Keratinocyte (primary cell): ENCODE data around the gene TP63. TPM values are rescaled to one million over a fixed set of nuclear protein-coding genes. Genes with fewer than 3 reads are reported as not detected.

ENCODE experiments used
- DNase-seq: peaks from one replicate; pipeline ENCODE4 v3.0.0-alpha.2; 2011; ENCODE audit warnings: low read depth, missing footprints, low spot score
- FAIRE-seq: peaks from 2 replicates; lab custom pipeline; 2011; peaks lifted over from hg19 to GRCh38; lab: Jason Lieb, UNC
- H2AFZ ChIP-seq: 2 replicates; pipeline ENCODE4 v1.6.0; 2012; ENCODE audit warnings: low read length, control low read depth, inconsistent platforms; ENCODE audit not compliant: control insufficient read depth
- H3K27ac ChIP-seq: 2 replicates; pipeline ENCODE4 v1.5.1; 2011; ENCODE audit warnings: low read length; ENCODE audit not compliant: control insufficient read depth, insufficient read depth
- H3K27me3 ChIP-seq: 3 replicates; pipeline ENCODE4 v1.6.0; 2011; ENCODE audit warnings: low read length; ENCODE audit not compliant: control insufficient read depth, insufficient read depth; ENCODE audit errors: extremely low read depth
- H3K36me3 ChIP-seq, 2 experiments: 2 replicates in 1 of 2; 3 replicates in 1 of 2; pipeline ENCODE4 v1.5.1; 2011; ENCODE audit warnings: low read length in 2 of 2, mild to moderate bottlenecking in 1 of 2; ENCODE audit not compliant: control insufficient read depth in 2 of 2, insufficient read depth in 2 of 2; ENCODE audit errors: extremely low read depth in 1 of 2
- H3K4me1 ChIP-seq: 3 replicates; pipeline ENCODE4 v1.5.1; 2011; ENCODE audit warnings: low read length; ENCODE audit not compliant: control insufficient read depth, insufficient read depth; ENCODE audit errors: extremely low read depth
- H3K4me2 ChIP-seq: 3 replicates; pipeline ENCODE4 v1.6.0; 2011; ENCODE audit warnings: low read depth, low read length; ENCODE audit not compliant: control insufficient read depth, insufficient read depth; ENCODE audit errors: extremely low read depth
- H3K4me3 ChIP-seq, 3 experiments: fragments of 200-600 bp in 1 of 3; sonication (generic) in 1 of 3; 2 replicates in 2 of 3; 3 replicates in 1 of 3; pipeline ENCODE4 v1.5.1; 2011 to 2016; ENCODE audit warnings: low read length in 3 of 3, mild to moderate bottlenecking in 3 of 3, control low read depth in 2 of 3, inconsistent platforms in 1 of 3, low read depth in 1 of 3, mixed read lengths in 1 of 3, mixed run types in 1 of 3, moderate library complexity in 1 of 3; ENCODE audit not compliant: control insufficient read depth in 2 of 3, insufficient read depth in 2 of 3; ENCODE audit errors: extremely low read depth in 1 of 3
- H3K79me2 ChIP-seq: 2 replicates; pipeline ENCODE4 v1.6.0; 2012; ENCODE audit warnings: low read length; ENCODE audit not compliant: control insufficient read depth, insufficient read depth
- H3K9ac ChIP-seq: 3 replicates; pipeline ENCODE4 v1.6.0; 2011; ENCODE audit warnings: low read length; ENCODE audit not compliant: control insufficient read depth, insufficient read depth; ENCODE audit errors: extremely low read depth
- H3K9me1 ChIP-seq: 3 replicates; pipeline ENCODE4 v1.6.0; 2011; ENCODE audit warnings: low read length; ENCODE audit not compliant: control insufficient read depth, insufficient read depth; ENCODE audit errors: extremely low read depth
- H3K9me3 ChIP-seq: 2 replicates; pipeline ENCODE4 v1.5.1; 2012; ENCODE audit warnings: low read depth, low read length; ENCODE audit not compliant: control insufficient read depth
- H4K20me1 ChIP-seq: 3 replicates; pipeline ENCODE4 v1.6.0; 2011; ENCODE audit warnings: low read length; ENCODE audit not compliant: control insufficient read depth, insufficient read depth; ENCODE audit errors: extremely low read depth
- EZH2 ChIP-seq: IDR thresholded peaks from one replicate; pipeline ENCODE4 v1.6.1; 2012; ENCODE audit warnings: inconsistent platforms, mild to moderate bottlenecking, low read length, moderate library complexity
- dilution Hi-C: fragments of 300-500 bp; cut with MboI; formaldehyde crosslinking; loops from one replicate; pipeline ENCODE4 v1.7.0; 2020; ENCODE audit warnings: low sequenced_read_pairs; ENCODE audit not compliant: extremely low pct_ligation_motif_present
- polyA plus RNA-seq, 5 experiments: library from polyadenylated mRNA; depleted of rRNA in 3 of 5; stranded (reverse) in 3 of 5; stranded (forward) in 1 of 5; unstranded in 1 of 5; fragments of >200 nt; gene quantifications; 1 replicate in 1 of 5; 2 replicates in 3 of 5; 3 replicates in 1 of 5; pipeline versions ENCODE4 v1.2.1 to v1.2.3, GENCODE V29; 2011 to 2012; ENCODE audit warnings: missing spikeins in 2 of 5, low read depth in 1 of 5, low replicate concordance in 1 of 5
- TF ChIP-seq, protein P1 (sequence below), 3 experiments: IDR thresholded peaks in 1 of 3; conservative IDR thresholded peaks in 1 of 3; optimal IDR thresholded peaks in 1 of 3; 2 replicates in 2 of 3; 3 replicates in 1 of 3; pipeline versions ENCODE3 to v1.5.1; 2011; ENCODE audit warnings: low read length in 3 of 3, mild to moderate bottlenecking in 3 of 3, moderate library complexity in 2 of 3, control low read depth in 1 of 3, inconsistent platforms in 1 of 3; ENCODE audit not compliant: insufficient read depth in 2 of 3; ENCODE audit errors: extremely low read depth in 1 of 3

Gene TP63
- polyA plus RNA-seq, 1 donor (not counting 4 experiments of a cell fraction or from before 2014, with no cell fraction given), result 214 TPM

DNA sequence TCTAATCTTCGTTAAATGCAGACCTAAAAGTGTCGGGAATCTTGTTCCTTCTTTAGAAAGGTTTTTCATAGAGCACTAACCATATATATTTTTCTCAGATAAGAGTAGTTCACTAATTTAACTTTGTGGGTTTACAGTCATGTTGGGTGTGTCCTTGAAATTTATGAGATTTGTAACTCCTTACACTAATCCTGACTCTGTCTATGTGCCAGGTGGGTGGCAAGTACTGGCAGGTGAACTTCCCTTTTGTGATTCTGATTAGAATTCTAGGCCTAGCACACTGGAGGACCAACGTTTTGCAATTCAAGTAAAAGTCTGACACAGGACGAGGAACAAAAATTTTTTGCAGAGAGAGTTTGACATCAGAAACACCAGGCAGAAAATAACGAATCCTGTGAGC, 269.4 kb downstream of the TP63 start:
- H3K4me2 ChIP-seq, result peak overlapping the region; percentile 76
- DNase-seq (no peak), FAIRE-seq (peak; percentile 92)
- dilution Hi-C loops, result no loop called here
- no peaks in the 10 kb centered on the region for H3K9me3 ChIP-seq
- H3K27me3 ChIP-seq, result no peaks in the 10 kb centered on the region
- H3K9me1 ChIP-seq, result no peaks in the 10 kb centered on the region
- no peak for TF ChIP-seq EZH2
- TF ChIP-seq, protein P1, sequence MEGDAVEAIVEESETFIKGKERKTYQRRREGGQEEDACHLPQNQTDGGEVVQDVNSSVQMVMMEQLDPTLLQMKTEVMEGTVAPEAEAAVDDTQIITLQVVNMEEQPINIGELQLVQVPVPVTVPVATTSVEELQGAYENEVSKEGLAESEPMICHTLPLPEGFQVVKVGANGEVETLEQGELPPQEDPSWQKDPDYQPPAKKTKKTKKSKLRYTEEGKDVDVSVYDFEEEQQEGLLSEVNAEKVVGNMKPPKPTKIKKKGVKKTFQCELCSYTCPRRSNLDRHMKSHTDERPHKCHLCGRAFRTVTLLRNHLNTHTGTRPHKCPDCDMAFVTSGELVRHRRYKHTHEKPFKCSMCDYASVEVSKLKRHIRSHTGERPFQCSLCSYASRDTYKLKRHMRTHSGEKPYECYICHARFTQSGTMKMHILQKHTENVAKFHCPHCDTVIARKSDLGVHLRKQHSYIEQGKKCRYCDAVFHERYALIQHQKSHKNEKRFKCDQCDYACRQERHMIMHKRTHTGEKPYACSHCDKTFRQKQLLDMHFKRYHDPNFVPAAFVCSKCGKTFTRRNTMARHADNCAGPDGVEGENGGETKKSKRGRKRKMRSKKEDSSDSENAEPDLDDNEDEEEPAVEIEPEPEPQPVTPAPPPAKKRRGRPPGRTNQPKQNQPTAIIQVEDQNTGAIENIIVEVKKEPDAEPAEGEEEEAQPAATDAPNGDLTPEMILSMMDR (optimal IDR thresholded peaks at IDR 0.05 in 1 of 3, IDR thresholded peaks at IDR 0.05 in 1 of 3, conservative IDR thresholded peaks at IDR 0.05 in 1 of 3; ENCODE audit: extremely low read depth in 1 of 3, insufficient read depth in 2 of 3, low read length in 3 of 3), result no peak
- H2AFZ ChIP-seq, result no peak overlapping the region
- H3K4me3 ChIP-seq, result peak overlapping the region in 2 of 3 experiments; percentile 10 to 34
- peak overlapping the region; percentile 73 for H3K9ac ChIP-seq
- peak overlapping the region; percentile 98 for H3K27ac ChIP-seq
- no peaks in the 10 kb centered on the region for H3K79me2 ChIP-seq
- no peaks in the 10 kb centered on the region for H4K20me1 ChIP-seq
- H3K36me3 ChIP-seq, result peaks cover 4% of the 10 kb centered on the region in 2 experiments
- peaks cover 64% of the 10 kb centered on the region for H3K4me1 ChIP-seq

DNA sequence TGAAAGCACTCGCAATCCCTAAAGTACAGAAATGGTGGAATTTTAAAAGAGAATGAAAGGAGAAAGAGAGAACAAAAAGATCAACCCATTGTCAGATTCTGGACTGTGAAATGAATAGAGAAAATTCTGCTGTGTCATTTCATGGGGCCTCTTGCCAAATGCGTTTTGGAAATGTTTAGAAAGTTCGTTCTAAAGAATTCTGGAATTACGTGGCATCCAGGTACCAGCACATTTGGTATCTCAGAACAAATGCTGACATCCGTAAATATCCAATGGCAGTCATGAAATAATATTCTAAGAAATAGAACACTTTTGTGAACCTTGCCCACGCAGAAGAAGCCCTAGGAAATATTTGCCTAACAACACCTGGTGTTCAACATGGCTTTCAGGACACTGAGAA, 270.3 kb downstream of the TP63 start:
- no peaks in the 10 kb centered on the region for H3K79me2 ChIP-seq
- no peaks in the 10 kb centered on the region for H3K9me3 ChIP-seq
- H3K4me3 ChIP-seq, result no peak overlapping the region
- TF ChIP-seq, protein P1 (optimal IDR thresholded peaks at IDR 0.05 in 1 of 3, IDR thresholded peaks at IDR 0.05 in 1 of 3, conservative IDR thresholded peaks at IDR 0.05 in 1 of 3; ENCODE audit: extremely low read depth in 1 of 3, insufficient read depth in 2 of 3, low read length in 3 of 3), result no peak
- TF ChIP-seq EZH2, result no peak
- no peaks in the 10 kb centered on the region for H3K27me3 ChIP-seq
- H3K9ac ChIP-seq, result peak overlapping the region; percentile 57
- peaks cover 55% of the 10 kb centered on the region for H3K4me1 ChIP-seq
- dilution Hi-C loops, result no loop called here
- H3K27ac ChIP-seq, result peak overlapping the region; percentile 98
- H3K9me1 ChIP-seq, result no peaks in the 10 kb centered on the region
- H4K20me1 ChIP-seq, result no peaks in the 10 kb centered on the region
- H2AFZ ChIP-seq, result no peak overlapping the region
- H3K36me3 ChIP-seq, result peaks cover 2 to 4% of the 10 kb centered on the region in 2 experiments
- peak overlapping the region; percentile 52 for H3K4me2 ChIP-seq
- DNase-seq (no peak), FAIRE-seq (peak; percentile 60)
